ENCODE results near the gene PASK.

Gene PASK

DNA sequence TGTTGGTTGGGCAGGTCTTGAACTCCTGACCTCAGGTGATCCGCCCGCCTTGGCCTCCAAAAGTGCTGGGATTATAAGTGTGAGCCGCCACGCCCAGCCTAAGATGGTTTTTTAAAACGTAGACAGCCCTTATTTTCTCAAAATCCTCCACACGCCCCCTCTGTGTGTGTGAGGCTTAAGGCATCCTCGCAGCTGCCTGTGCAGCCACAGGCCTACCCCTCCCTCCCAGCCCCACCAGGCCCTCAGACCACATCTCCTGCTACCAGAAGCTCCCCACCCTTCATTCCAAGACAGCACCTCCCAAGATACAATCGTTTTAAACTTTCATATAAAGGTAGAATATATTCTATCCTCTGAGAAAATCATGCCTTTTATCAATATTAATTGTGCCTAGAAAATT lies 44.0 kb upstream of the PASK start:
- no peak overlapping the region for H3K27ac Mint-ChIP-seq
- H3K4me1 Mint-ChIP-seq = no peaks in the 10 kb centered on the region
- no peak overlapping the region for H3K4me3 Mint-ChIP-seq
- TF ChIP-seq, protein P1, sequence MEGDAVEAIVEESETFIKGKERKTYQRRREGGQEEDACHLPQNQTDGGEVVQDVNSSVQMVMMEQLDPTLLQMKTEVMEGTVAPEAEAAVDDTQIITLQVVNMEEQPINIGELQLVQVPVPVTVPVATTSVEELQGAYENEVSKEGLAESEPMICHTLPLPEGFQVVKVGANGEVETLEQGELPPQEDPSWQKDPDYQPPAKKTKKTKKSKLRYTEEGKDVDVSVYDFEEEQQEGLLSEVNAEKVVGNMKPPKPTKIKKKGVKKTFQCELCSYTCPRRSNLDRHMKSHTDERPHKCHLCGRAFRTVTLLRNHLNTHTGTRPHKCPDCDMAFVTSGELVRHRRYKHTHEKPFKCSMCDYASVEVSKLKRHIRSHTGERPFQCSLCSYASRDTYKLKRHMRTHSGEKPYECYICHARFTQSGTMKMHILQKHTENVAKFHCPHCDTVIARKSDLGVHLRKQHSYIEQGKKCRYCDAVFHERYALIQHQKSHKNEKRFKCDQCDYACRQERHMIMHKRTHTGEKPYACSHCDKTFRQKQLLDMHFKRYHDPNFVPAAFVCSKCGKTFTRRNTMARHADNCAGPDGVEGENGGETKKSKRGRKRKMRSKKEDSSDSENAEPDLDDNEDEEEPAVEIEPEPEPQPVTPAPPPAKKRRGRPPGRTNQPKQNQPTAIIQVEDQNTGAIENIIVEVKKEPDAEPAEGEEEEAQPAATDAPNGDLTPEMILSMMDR (IDR thresholded peaks at IDR 0.05; ENCODE audit: unreplicated experiment in 3 of 3) = no peak
- no peaks in the 10 kb centered on the region for H3K9me3 Mint-ChIP-seq
- no peaks in the 10 kb centered on the region for H3K36me3 Mint-ChIP-seq (ENCODE audit: low read depth)
- no peaks in the 10 kb centered on the region for H3K27me3 Mint-ChIP-seq (ENCODE audit: low read depth)

DNA sequence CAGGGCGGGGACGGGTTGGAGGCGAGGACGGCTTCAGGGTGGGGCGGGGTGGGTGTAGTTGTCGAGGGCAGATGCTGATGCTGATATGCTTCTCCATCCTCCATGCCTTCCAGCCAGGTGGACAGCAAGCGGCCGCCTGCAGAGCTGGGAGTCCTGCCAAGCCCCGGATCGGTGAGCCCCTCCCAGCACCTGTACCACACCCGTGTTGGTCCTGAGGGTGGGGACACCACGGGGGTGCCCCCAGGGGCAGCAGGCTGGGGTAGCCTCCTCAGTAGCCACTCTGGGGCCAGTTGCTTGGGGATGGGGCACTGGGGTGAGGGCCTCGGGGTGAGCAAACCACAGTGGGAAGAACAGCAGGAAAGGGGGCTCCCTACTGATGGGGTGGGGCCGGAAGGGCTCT lies 41.8 kb upstream of the PASK start:
- Mint-ChIP-seq H3K4me3 (no peak overlapping the region), H3K27ac (no peak overlapping the region), H3K36me3 (ENCODE audit: low read depth) (no peaks in the 10 kb centered on the region), H3K9me3 (no peaks in the 10 kb centered on the region), H3K4me1 (no peaks in the 10 kb centered on the region), H3K27me3 (ENCODE audit: low read depth) (no peaks in the 10 kb centered on the region)
- TF ChIP-seq, protein P1 (IDR thresholded peaks at IDR 0.05; ENCODE audit: unreplicated experiment in 3 of 3) = no peak

DNA sequence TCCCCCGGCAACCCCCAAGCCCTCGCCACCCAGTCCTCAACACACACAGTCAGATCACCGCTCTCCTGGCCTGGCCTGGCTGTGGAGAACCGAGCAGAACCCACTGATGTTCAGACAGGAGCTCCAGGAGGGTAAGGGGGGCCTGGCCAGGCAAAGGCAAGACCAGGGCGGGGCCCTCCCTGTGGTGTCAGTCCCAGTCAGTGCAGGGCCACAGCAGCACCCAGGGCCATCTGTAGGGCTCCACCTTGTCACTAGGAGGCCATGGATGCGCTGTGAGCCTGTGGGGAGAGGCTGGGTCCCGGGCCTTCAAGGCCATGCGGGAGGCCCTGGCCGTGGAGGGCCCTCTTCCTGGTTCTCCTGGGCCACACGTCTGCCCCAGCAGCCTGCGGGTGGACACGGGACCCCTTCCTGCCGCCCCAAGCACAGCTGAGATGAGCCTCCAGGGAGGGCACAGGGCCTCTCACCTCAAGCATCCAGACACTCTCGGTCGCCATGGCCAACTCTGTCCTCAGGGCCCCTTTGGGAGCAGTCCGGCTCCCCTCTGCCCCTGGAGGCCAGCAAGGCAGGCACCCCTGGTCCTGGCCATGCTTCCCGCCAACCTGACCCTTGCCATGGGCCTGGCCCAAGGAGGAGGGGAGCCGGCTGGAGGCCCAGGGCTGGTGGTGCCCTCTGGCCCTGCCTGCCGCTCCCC lies 41.2 kb upstream of the PASK start:
- H3K36me3 Mint-ChIP-seq (ENCODE audit: low read depth) = no peaks in the 10 kb centered on the region

DNA sequence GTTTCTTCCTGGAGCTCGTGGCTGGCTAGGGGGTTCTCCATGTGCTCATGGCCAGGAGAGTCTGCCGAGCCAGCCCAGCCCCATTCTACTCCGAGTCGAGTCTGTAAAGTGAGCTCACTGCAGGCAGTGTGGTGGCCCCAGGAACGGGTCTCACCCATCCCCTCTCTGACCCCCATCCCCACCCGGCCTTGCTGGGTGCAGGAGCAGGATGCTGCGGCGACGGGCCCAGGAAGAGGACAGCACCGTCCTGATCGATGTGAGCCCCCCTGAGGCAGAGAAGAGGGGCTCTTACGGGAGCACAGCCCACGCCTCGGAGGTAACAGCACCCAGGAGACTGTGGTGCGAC lies 40.6 kb upstream of the PASK start:
- Mint-ChIP-seq H3K4me3 (no peak overlapping the region), H3K9me3 (no peaks in the 10 kb centered on the region), H3K4me1 (no peaks in the 10 kb centered on the region), H3K36me3 (ENCODE audit: low read depth) (no peaks in the 10 kb centered on the region), H3K27me3 (ENCODE audit: low read depth) (no peaks in the 10 kb centered on the region), H3K27ac (no peak overlapping the region)
- TF ChIP-seq, protein P1 (IDR thresholded peaks at IDR 0.05; ENCODE audit: unreplicated experiment in 3 of 3) = no peak

More for the DNA sequence above, 41.2 kb upstream of the PASK start:
- TF ChIP-seq, protein P1 (IDR thresholded peaks at IDR 0.05; ENCODE audit: unreplicated experiment in 3 of 3) = no peak
- Mint-ChIP-seq H3K27ac (no peak overlapping the region), H3K4me3 (no peak overlapping the region), H3K9me3 (no peaks in the 10 kb centered on the region), H3K27me3 (ENCODE audit: low read depth) (no peaks in the 10 kb centered on the region), H3K4me1 (no peaks in the 10 kb centered on the region)

DNA sequence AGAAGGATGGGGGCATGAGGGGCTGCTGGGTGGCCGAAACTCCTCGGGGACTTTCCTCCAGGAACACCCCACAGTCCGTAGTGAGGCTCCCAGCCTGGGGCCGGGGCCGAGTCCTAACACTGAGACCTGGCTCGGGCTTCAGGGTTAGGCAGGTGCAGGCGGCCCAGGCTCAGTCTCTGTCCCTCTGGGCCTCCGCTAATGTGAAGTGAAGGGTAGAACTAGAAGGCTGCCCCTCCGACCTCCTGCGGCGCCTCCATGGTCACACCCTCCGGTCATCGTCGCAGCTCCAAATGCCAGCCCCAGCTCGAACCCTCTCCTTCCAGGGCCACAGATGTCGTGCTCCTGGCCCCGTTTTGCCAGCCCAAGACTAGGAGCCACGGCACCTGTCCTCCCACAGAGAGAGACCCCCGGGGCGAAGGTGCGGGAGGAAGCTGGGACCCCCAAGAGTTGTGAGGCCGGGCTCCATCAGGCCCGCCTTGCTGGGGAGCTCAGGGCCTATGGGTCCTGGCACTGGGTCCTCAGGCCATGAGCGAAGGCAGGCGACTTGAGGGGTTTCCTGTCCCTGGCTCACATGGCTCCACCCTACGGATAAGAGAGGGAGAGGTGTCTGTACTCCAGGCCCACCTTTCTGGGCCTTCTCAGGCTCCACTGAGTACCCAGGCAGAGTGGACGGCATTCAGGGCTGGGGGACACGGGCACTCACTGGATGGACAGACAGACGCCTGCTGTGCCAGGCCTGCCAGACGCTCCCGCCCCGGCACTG lies 40.0 kb upstream of the PASK start:
- TF ChIP-seq, protein P1 (IDR thresholded peaks at IDR 0.05; ENCODE audit: unreplicated experiment in 3 of 3) = no peak
- Mint-ChIP-seq H3K9me3 (no peaks in the 10 kb centered on the region), H3K4me1 (no peaks in the 10 kb centered on the region), H3K27ac (no peak overlapping the region), H3K27me3 (ENCODE audit: low read depth) (no peaks in the 10 kb centered on the region), H3K36me3 (ENCODE audit: low read depth) (no peaks in the 10 kb centered on the region), H3K4me3 (no peak overlapping the region)

Data from nephron (organoid).